ENCODE results near the gene CFAP45.

- TF ChIP-seq TAF1 (IDR thresholded peaks at IDR 0.05; ENCODE audit: borderline replicate concordance, insufficient read depth, low read length): no peak
- no peak for TF ChIP-seq POLR2AphosphoS5 (IDR thresholded peaks at IDR 0.05; ENCODE audit: low read depth, low read length)
- no peak for TF ChIP-seq REST (IDR thresholded peaks at IDR 0.05; ENCODE audit: insufficient read depth in 1 of 2, low read depth in 2 of 2, low read length in 2 of 2)
- no peak for TF ChIP-seq SIN3A (IDR thresholded peaks at IDR 0.05; ENCODE audit: borderline replicate concordance, insufficient read depth, low read length)
These were observed 61.2 kb downstream of the CFAP45 start for GRCh38 chr1:159838715-159839114.
